Mucosa of descending colon (tissue), 3 donors: ENCODE data around the gene DISP3. TPM values are rescaled to one million over a fixed set of nuclear protein-coding genes. Genes with fewer than 3 reads are reported as not detected.
"Not testable (repeated sequence)": the region's sequence is repeated elsewhere in the genome, so short reads cannot be mapped to it uniquely, and the experiment has no call there.

Experiments used
- ATAC-seq: fragments of 200-7000 bp; cut with Tn5 transposase; one replicate; pipeline ENCODE4 v1.9.1; 2020; ENCODE audit warnings: mild to moderate bottlenecking, moderate library complexity
- DNase-seq, 3 donors: peaks; one replicate each; pipeline ENCODE4 v3.0.0-alpha.2; 2020
- H3K36me3 ChIP-seq: fragments of 200-600 bp; one replicate; pipeline ENCODE4 v1.8.0; 2021; ENCODE audit warnings: low read depth, mild to moderate bottlenecking
- H3K4me1 ChIP-seq: fragments of 200-600 bp; one replicate; pipeline ENCODE4 v1.8.0; 2021; ENCODE audit warnings: low read depth, mild to moderate bottlenecking
- H3K4me3 ChIP-seq: fragments of 200-600 bp; one replicate; pipeline ENCODE4 v1.8.0; 2021; ENCODE audit warnings: mild to moderate bottlenecking
- H3K9me3 ChIP-seq: fragments of 200-600 bp; one replicate; pipeline ENCODE4 v1.8.0; 2021; ENCODE audit warnings: mild to moderate bottlenecking
- intact Hi-C, 2 donors: fragments of 100-400 bp; cut with DNase I in 1 of 2; cut with micrococcal nuclease in 1 of 2; formaldehyde crosslinking; loops; one replicate each; pipeline versions ENCODE4 v1.11.0 to v1.11.1; 2022; cut with DNase I, micrococcal nuclease
- total RNA-seq, 3 donors: library from RNA; stranded (reverse); fragmentation: NEBNext Ultra II Directional in 2 of 3; extraction: Animal tissue kit (Norgen Biotek cat#: 25700) in 2 of 3; gene quantifications; one replicate each; pipeline versions ENCODE4 v1.2.1 to v1.2.4, GENCODE V29; 2021 to 2023
- TF ChIP-seq, protein P1 (sequence below): fragments of 200-600 bp; IDR thresholded peaks from one replicate; pipeline ENCODE4 v1.8.0; 2022; ENCODE audit warnings: antibody characterized with exemption, mild to moderate bottlenecking
- donor health status: DM: no; HTN: no; CAD: no; lungs with moderate emphysema.
- donor health status: DM: no; HTN: no; CAD: no.
- donor health status: DM: no; HTN: yes; CAD: no.

Gene DISP3
- total RNA-seq, 3 donors from 2014 or later = 0.17 to 0.23 (median 0.19) TPM

DNA sequence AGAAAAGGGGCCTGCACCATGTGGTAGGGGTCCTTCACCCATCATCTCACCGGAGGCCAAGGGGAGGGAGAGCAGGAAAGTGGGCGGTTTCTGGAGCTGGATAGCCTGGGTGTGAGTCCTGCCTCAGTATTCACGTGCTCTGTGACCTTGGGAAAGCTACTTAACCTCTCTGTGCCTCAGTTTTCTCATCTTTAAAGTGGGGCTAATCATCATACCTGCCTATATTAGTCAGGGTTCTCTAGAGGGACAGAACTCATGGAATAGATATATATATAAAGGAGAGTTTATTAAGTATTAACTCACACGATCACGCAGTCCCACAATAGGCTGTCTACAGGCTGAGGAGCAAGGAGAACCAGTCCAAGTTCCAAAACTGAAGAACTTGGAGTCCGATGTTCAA is 96.6 kb downstream of the DISP3 start:
- H3K9me3 ChIP-seq = no peaks in the 10 kb centered on the region
- ATAC-seq (no peak), DNase-seq (no peak)
- H3K36me3 ChIP-seq = no peaks in the 10 kb centered on the region
- intact Hi-C loops = no loop called here
- TF ChIP-seq, protein P1, sequence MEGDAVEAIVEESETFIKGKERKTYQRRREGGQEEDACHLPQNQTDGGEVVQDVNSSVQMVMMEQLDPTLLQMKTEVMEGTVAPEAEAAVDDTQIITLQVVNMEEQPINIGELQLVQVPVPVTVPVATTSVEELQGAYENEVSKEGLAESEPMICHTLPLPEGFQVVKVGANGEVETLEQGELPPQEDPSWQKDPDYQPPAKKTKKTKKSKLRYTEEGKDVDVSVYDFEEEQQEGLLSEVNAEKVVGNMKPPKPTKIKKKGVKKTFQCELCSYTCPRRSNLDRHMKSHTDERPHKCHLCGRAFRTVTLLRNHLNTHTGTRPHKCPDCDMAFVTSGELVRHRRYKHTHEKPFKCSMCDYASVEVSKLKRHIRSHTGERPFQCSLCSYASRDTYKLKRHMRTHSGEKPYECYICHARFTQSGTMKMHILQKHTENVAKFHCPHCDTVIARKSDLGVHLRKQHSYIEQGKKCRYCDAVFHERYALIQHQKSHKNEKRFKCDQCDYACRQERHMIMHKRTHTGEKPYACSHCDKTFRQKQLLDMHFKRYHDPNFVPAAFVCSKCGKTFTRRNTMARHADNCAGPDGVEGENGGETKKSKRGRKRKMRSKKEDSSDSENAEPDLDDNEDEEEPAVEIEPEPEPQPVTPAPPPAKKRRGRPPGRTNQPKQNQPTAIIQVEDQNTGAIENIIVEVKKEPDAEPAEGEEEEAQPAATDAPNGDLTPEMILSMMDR = no peak
- no peaks in the 10 kb centered on the region for H3K4me1 ChIP-seq
- no peak overlapping the region for H3K4me3 ChIP-seq

DNA sequence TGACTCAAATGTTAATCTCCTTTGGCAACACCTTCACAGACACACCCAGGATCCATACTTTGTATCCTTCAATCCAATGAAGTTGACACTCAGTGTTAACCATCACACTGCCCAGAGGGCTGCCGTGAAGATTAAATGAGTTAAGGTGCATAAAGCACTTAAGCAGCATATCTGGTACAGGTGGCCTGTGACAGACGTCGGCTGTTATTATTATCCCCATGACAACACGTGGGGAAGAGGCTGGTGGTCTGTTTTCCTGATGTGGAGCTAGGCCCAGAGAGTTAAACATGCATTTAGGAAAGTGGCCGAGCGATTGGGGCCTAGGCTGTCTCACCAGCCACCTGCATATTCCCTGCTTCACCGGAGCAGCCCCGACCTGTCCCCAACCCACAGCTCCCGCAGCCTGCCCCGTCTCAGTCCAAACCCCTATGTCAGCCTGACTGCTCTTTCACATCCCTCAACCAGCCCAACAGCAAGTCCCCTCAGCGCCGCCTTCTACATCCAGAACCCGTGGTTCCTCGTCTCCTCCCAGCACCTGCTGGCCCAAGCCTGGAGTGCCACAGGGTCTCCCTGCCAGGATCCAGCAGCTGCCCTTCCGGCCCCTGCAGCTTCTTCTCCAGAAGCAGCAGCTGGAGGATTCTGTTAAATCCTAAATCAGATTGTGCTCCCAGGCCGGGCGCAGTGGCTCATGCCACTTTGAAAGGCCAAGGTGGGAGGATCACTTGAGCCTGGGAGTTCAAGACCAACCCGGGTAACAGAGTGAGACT is 97.3 kb downstream of the DISP3 start:
- Histone ChIP-seq H3K4me1 (no peaks in the 10 kb centered on the region), H3K9me3 (no peaks in the 10 kb centered on the region), H3K36me3 (no peaks in the 10 kb centered on the region), H3K4me3 (no peak overlapping the region)
- DNase-seq (no peak), ATAC-seq (no peak)
- intact Hi-C loops = no loop called here
- TF ChIP-seq, protein P1 = no peak

DNA sequence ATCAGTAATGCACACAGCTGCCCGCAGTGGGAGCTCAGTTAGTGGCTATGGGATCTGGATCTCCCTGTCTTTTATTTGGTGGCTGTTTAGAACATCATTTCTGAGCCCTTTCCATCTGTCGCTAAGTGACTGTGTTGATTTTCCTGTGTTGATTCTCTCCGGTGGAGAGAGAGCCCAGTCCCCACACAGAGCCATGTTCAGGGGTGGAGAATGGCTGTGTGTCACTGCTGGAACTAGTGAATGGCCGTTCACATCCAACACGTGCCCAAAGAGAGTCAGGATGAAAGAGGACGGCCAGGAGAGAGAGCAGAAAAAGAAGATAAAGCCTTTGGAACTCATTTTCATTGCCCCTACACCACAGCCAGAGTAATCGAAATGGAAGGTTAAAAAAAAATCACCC is 99.0 kb downstream of the DISP3 start:
- ATAC-seq (no peak), DNase-seq (no peak)
- no peaks in the 10 kb centered on the region for H3K4me1 ChIP-seq
- H3K9me3 ChIP-seq = no peaks in the 10 kb centered on the region
- TF ChIP-seq, protein P1 = no peak
- intact Hi-C loops = no loop called here
- H3K36me3 ChIP-seq = no peaks in the 10 kb centered on the region
- no peak overlapping the region for H3K4me3 ChIP-seq

DNA sequence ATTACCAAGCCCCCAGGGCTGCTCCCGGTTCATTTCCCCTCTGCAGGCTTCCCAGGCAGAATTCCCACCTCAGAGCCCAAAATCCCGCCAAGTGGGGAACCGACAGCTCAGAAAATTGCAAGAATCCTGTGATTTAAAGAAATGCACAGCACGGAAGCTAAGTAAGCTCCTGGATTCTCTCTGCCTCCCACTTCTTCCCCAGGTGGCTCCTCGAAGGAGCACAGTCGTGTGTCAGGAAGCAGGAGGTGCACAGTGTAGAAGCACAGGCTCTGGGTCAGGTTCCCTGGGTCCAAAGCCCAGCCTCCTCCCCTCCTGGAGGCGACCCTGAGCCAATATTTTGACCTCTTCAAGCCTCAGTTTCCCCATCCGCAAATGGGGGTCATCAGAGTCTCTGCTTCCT is 100.6 kb downstream of the DISP3 start:
- intact Hi-C loops = no loop called here
- Histone ChIP-seq H3K4me3 (no peak overlapping the region), H3K36me3 (no peaks in the 10 kb centered on the region), H3K4me1 (no peaks in the 10 kb centered on the region), H3K9me3 (no peaks in the 10 kb centered on the region)
- DNase-seq (no peak), ATAC-seq (no peak)
- TF ChIP-seq, protein P1 = no peak

DNA sequence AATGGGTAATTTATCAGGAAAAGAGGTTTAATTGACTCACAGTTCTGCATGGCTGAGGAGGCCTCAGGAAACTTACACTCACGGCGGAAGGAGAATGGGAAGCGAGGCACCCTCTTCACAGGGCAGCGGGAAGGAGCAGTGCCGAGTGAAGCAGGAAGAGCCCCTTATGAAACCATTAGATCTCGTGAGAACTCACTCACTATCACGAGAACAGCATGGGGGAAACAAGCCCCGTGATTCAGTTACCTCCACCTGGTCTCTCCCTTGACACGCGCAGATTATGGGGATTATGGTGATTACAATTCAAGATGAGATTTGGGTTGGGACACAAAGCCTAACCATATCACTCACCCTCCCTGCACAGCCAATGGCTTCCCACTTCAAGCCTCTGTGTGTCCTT is 101.1 kb downstream of the DISP3 start:
- ATAC-seq, intact Hi-C loops, H3K4me1 ChIP-seq, DNase-seq, H3K9me3 ChIP-seq, H3K36me3 ChIP-seq, H3K4me3 ChIP-seq: not testable (repeated sequence)

DNA sequence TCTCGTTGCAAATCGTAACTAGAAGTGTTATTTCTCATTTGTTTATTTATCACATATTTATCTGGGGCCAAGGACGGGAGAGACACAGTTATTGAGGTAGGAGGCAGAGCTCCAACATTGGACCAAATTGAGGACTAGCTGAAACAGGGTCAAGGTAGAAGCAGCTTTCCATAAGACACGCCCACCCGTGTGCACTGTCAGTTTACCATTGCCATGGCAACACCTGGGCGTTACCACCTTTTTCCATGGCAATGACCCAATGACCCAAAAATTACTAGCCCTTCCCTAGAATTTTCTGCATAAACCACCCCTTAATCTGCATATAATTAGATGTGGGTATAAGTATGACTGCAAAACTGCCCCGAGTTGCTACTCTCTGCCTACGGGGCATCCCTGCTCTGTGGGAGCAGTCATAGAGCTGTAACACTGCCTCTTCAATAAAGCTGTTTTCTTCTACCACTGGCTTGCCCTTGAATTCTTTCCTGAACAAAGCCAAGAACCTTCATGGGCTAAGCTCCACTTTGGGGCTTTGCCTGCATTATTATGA is 102.6 kb downstream of the DISP3 start:
- Histone ChIP-seq H3K9me3 (no peaks in the 10 kb centered on the region), H3K4me1 (no peaks in the 10 kb centered on the region), H3K36me3 (no peaks in the 10 kb centered on the region), H3K4me3 (no peak overlapping the region)
- ATAC-seq (no peak), DNase-seq (no peak)
- TF ChIP-seq, protein P1 = no peak
- intact Hi-C loops = no loop called here
